Measurements from ENCODE around the gene SUGT1.
"Not testable (repeated sequence)": the region's sequence is repeated elsewhere in the genome, so short reads cannot be mapped to it uniquely, and the experiment has no call there.

SUGT1 gene

DNA sequence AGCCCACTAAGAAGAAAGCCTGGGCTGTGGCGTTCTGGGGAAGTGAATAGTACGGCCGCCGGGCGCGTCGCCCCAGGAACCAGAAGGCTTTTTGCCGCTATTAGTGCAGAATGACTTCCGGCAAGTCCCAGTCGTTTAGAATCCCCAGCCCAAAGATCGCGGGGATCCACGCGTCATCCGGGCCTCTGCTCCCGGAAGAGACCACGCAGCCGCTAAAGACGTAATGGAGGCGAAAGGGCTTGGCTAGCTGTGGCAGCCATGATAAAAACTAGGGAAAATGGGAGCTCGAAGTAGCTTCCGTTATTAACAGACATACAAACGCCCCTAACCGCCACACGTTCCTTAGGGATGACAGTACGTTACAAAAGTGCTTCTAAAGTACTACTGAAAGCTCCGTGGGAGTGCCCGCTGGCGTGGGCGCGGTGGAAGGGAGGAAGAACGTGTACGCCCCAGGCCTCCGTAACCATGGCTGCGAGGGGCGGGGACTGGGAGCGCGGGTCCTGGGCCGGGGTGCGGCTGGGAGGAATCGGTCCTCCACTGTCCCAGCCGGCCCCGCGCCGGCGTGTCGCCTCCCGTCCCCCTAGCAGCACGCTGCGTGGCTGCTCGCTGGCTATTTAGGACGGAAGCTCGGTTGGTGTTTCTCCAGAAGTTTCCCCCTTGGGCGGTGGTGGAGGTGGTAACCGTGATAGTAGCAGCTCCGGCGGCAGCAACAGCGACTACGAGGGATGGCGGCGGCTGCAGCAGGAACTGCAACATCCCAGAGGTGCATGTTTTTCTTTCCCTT, at the start of gene SUGT1:
SUGT1 (plus strand) TSS at position 641 of the 784 bp plus-strand sequence; CDS start at position 726, 85 bp downstream.
- peak; percentile 98 for DNase-seq (ENCODE audit: low read depth, low spot score)

DNA sequence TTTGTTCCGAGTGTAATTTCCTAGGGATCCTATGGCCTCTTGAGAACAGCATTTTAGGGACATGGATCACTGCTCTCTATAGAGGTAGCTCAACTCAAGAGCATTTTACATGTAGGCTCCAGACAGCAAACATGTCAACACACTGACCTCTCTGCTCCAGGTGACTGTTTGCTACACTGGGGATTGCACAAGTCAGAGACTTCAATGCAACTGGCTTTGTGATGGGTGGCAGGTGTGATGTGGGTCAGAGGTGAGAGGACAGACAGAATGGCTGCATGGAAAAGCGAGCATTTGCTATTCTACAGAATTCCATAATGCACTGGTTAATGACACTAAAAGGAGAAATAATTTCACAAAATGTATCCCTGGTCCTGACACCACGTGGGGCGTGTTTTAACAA, 49.3 kb upstream of the SUGT1 start:
- DNase-seq (ENCODE audit: low read depth, low spot score), result not testable (repeated sequence)

DNA sequence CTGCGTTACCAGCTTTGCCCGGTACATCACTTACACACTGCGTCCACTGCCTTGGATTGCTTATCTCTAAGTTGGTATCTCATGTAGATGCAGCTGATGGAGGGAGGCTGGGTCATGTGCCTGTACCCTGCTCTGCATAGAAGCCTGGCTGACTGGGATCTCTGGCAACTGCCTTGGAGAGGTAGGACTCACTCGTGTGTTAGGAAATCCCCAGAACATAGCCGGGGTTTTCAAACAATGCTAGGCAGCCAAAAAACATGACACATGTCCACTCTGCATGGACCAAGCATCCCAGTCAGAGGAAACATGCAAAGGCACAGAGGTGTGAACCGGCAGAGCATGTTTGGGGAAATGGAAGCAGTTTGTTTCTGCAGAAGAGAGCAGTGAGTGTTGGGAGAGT, 46.5 kb upstream of the SUGT1 start:
- DNase-seq (ENCODE audit: low read depth, low spot score), result not testable (repeated sequence)

DNA sequence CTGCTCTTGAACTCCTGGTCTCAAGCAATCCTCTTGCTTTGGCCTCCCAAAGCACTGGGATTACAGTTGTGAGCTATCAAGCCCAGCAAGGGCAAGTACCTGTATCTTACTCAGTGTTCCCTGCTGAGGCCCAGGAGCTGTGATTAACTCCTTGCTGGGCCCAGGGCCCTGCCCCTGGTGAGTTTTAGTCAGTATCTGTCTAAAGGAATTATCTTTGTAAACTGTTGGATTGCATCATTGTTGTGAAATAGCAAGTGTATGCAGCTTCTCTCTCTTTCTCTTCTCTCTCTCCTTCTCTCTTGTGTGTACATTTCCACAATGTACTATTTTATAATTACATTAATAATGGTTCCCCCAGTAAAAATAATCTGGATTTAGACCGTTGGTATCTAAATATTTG, 45.8 kb upstream of the SUGT1 start:
- DNase-seq (ENCODE audit: low read depth, low spot score), result not testable (repeated sequence)

DNA sequence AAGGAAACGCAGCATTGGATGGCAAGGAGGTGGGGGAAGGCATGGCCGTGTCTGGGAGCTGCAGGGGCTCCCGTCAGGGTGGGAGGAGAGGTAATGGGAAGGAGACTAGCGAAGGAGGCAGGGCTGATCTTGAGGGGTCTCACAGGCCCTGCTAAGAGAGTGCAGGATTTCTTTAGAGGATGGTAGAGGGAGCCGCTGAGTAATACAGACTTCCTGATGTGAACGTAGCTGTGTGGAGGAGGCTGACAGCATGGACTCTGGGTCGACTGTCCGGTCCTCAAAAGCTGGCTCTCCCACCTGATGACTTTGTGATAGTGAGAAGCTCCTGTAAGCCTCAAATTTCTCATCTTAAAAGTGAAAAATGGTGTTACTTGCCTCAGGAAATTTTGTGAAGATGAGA, 44.5 kb upstream of the SUGT1 start:
- not testable (repeated sequence) for DNase-seq (ENCODE audit: low read depth, low spot score)

DNA sequence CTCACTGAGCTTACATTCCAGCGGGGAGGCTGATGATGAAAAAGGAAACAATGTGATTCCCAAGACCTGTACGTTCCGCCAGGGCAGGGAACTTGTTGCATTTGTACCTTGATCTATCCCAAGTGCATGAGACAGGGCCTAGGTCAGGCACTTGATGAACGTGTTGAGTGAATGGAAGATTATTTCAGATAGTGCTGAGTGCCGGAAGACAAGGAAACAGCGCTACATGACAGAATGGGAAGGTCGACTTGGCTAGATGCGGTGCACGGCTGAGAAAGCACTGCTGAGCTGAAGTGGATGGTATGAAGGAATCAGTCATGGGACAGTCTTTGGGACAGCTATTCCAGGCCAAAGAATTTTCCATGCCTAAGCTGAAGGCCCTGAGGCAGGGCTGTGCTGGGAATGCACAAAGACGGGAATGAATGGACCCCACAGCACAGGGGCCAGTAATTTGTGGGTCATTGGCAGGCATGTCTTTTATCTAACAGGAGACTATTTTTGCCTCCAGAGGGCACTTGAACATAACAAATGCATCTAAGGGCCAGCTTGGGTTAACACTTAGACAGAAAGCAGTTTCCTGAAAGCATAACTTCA, 43.5 kb upstream of the SUGT1 start:
- DNase-seq (ENCODE audit: low read depth, low spot score), result peak; percentile 72

DNA sequence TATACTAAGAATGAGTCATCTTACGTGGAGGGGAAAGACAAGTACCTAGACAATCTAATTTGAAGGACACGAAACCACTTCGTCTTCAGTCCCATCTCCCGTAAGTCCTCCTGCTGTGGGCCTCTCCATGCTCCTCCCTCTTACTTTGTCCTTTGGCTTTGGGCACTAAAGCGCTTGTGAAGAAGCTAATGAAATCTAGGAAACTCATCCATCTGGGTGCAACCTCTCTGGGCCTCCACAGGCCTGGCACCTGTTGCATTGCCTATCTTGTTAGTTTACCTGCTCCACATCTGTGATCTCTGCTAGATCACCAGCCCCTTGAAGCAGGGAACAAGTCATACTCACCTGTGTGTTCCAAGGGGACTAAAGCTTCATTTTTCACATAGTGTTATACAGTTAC, 42.5 kb upstream of the SUGT1 start:
- DNase-seq (ENCODE audit: low read depth, low spot score), result not testable (repeated sequence)

DNA sequence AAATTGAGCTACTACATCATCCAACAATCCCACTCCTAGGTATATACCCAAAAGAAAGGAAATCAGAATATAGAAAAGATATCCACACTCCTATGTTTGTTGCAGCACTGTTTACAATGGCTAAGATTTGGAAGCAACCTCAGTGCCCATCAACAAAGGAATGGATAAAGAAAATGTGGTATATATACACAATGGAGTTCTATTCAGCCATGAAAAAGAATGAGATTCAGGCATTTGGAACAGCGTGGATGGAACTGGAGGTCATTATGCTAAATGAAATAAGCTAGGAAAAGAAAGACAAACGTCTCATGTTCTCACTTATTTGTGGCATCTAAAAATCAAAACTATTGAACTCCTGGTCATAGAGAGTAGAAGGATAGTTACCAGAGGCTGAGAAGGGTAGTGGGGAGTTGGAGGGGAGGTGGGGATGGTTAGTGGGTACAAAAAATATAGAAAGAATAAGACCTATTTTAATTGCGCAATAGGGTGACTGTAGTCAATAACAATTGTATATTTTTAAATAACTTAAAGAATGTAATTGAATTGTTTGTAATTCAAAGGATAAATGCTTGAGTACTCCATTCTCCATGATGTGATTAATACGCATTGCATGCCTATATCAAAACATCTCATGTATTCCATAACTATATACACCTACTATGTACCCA, 37.4 kb upstream of the SUGT1 start:
- no peak for DNase-seq (ENCODE audit: low read depth, low spot score)

DNA sequence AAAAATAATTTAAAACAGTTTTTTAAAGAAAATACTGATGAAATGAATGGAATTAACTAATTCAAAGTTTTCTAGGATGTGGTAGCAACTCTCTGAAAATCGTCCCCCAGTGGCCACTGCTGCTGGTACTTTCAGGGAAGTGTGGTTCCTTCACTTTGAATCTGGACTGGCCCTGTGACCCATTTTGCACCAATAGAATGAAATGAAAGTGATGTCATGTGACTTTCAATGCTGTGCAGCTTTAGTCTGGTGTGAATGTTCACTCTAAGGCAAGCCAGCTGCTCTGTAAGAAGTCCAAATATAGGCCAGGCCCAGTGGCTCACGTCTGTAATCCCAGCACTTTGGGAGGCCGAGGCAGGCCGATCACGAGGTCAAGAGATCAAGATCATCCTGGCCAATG, 36.8 kb upstream of the SUGT1 start:
- DNase-seq (ENCODE audit: low read depth, low spot score), result no peak

DNA sequence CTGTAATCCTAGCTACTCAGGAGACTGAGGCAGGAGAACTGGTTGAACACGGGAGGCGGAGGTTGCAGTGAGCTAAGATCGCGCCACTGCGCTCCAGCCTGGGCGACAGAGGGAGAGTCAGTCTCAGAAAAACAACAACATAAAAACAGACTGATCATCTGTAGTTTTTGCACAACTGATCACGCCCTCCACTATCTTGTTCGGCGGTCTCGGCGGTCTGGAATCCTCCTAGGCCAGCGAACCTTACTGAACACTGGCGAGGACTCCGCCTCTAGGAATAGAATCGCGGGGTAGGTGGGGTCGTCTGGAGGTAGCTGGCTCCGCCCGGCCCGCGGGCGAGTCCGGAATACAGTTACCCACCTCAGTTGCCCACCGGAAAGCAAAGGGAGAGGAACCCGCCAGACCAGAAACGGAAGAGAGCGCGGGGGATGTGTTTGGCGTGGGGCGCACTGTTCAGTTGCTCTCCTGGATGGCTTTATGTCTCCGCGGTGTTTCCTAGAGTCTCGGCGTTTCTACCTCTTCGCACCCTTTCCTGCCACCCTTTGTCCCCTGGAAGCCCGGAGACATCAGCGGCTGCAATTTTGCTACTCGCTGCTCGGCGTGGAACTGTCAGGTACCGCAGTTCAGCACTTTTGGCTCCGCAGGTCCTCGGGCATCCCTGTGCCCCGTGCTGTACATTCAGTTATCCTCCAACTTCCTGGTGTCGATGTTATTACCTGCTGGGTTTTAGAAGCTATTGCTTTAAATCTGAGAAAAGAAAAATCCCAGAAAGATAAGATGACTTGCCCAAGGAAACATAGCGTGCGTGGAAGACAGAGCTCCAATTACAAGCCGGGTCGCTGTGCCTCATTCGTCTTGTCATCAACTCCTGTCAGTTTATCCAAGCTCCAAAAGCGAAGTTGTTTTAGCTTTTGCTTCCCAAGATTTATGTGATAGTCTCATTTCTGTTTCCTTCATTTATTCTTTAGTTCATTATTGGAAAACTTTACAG, 35.3 kb upstream of the SUGT1 start:
- DNase-seq (ENCODE audit: low read depth, low spot score), result peak; percentile 93

DNA sequence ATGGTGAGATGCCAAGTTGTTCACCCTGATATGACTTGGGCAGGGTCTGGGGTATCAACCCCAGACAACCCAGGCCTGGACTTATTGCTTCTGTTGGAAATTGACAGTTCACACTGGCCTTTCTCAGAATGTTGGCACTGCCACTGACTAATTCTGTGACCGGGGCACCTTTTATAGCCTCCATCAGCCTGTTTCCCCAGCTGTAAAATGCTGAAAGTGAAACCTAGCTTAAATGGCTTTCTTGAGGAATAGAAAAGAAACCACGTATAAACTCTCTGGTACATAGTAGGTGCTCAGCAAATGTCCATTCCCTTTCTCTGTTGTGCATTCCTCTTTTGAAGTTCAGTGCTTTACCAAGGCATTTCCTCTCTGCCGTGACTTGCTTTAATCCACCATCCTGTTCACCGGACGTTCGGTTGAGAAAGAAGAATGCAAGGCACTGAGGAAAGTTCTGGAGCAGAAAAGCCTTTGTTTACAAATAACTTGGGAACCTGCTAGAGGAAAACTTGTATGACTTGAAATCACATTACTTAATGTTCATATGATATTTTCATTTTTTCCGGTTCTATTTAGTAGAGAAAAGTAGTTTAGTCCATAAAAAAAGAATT, 21.4 kb upstream of the SUGT1 start:
- not testable (repeated sequence) for DNase-seq (ENCODE audit: low read depth, low spot score)

DNA sequence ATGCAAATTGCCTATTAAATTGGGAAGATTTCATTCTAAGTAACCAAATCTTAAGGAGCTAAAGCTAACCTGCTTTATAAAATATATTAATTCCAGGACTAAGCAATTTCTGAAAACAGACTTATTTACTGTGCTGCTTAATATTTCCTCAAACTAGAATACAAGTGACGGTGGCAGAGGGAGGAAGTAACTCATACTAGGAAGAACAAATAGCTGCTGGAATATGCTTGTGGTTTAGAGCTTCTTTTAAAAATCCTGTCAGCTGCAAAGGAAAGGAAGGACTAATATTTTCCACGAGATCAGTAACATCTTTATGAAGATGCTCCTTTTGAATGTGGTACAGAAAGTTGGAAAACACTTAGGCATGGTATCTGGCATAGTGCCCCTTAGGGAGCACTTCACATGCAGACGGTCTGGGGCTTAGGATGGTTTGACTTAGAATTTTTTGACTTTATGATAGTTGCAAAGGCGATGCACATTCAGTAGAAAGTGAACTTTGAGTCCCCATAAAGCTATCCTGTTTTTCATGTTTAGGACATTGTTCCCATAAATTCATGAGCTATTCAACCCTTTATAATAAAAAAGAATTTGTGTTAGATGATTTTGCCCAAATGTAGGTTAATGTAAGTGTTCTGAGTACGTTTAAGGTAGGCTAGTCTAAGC, 13.8 kb upstream of the SUGT1 start:
- no peak for DNase-seq (ENCODE audit: low read depth, low spot score)

DNA sequence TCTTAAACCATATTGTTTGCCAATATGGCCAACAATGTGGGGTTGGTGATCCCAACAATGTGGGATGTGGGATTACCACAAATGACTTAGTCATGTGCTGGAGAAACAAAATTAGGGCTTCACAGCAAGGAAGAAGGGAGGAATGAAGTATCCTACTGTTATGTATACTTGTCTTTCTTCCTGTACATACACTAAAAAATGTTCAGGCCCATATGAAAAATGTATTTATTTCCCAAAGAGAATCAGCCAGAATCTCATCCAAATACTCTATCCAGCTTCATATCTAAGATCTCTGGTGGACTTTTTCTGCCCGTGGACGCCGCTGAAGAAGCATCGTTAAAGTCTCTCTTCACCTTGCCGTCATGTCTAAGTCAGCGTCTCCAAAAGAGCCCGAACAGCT, 10.5 kb upstream of the SUGT1 start, which contains the start of gene HNRNPA1L2:
HNRNPA1L2 (plus strand) TSS at position 301 of the 400 bp plus-strand sequence; CDS start at position 363, 62 bp downstream.
- DNase-seq (ENCODE audit: low read depth, low spot score), result no peak

DNA sequence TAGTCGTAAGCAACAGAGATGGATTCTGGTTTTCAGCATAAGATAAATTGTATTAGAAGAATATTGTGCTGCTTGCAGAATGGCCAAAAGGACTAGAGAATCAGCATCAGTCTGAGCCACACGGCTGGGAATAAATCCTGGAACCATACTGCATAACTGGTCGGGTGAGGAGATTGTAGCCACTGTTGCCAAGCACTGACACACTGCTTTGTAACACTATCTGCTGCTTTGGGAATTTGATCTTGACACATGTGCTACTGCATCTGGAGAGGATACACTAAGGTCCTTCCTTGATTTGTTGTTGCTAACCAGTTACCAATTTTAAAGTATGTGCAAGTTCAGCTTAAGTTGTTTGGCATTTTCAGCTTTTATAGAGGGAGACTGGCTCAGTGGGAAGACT, 8.5 kb upstream of the SUGT1 start:
- DNase-seq (ENCODE audit: low read depth, low spot score), result no peak

DNA sequence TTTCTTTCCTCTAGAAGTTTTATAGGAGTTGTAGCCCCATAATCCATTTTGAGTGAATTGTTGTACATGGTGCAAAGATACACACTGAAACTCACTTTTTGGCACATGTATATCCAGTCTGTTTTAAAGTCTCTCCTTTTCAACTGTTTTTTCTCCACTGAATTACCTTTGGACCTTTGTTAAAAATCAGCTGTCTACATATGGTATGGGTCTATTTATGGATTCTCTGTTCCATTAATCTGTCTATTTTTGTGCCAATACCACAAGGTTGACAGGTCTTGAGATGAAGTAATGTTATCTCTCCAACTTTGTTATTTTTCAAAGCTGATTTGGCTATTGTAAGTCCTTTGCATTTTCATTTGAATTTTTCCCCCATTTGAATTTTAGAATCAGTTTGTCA, 5.7 kb upstream of the SUGT1 start:
- no peak for DNase-seq (ENCODE audit: low read depth, low spot score)

DNA sequence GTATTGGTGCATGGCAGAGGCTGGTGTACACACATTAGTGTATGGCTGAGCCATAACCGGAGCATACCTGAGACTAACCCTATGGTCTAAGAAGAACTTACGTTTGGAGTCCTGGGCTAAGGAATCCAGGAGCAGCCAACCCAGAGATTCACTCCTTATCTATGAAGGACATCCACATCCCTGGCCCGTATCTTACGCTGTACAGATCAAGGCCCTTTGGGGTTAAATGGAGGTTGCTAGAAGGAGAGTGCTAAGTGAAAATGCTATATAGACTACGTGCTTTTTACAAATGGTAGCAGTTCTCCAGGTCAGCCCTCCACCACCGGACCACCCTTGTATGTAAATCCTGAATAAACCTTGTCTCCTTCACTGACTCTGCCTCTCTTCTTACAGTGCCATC, 1.9 kb upstream of the SUGT1 start:
- no peak for DNase-seq (ENCODE audit: low read depth, low spot score)

DNA sequence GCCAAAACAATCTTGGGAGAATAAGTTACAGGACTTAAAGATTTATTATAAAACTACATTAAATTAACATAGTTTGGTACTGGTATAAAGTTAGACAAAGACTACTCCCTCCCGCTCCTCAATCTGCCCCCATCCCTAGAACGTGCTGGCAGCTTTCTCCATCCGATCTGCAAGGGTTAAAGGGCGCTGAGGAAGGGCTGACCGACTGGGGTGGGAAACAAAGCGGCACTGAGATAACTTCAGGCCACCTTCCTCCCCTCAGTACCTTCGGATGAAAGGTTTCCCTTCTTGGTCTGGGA, 790 bp upstream of the SUGT1 start:
- no peak for DNase-seq (ENCODE audit: low read depth, low spot score)

DNA sequence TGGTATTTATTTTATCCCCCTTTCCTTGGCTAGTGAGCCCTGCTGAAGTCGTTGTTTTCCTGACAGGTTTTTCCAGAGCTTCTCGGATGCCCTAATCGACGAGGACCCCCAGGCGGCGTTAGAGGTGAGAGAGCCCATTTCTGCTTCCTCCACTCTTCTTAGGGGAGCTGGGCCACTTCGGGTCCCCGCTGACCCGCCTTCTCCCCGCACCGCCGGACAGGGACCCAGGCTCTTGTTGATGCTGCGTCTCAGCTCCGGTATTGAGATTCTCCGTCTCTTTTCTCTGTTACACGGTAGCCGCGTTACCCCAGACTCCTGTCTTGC, 306 bp downstream of the SUGT1 start:
- DNase-seq (ENCODE audit: low read depth, low spot score), result no peak

DNA sequence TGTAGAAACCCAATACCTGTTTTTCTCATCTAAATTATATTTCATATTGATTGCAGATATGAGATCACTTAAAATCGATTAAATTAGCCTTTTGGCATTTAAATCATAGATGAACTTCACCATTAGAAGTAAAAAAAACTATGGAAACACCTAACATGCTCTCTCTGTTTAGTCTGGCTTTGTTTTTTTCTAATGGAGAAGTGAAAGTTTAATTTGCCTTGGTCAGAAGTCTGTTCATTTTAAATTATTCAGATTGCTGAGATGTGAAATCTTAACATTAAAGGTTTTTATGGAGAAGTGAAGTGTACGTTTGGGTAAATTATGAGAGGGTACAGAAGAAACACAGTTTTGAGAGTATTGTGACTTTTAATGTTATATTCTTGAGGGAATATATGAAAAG, 6.7 kb downstream of the SUGT1 start:
- no peak for DNase-seq (ENCODE audit: low read depth, low spot score)

DNA sequence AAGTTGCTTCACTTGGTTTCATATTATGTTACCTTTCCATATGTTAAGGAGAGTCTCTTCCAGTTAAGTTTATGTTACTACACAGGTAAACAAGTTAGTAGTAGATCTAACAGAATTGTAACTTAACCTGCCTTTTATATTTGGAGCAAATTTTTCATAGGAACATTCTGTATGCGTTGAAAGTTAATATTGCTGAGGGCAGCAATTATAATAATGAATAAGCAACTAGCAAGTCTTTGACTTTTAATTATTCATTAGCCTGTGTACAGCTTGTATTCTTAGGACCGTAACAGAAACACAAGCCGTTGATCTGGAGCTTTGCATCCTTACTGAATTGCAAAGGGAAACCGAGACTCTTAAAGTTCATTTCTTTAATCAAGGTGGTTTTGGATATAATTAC, 11.6 kb downstream of the SUGT1 start:
- DNase-seq (ENCODE audit: low read depth, low spot score), result no peak

DNA sequence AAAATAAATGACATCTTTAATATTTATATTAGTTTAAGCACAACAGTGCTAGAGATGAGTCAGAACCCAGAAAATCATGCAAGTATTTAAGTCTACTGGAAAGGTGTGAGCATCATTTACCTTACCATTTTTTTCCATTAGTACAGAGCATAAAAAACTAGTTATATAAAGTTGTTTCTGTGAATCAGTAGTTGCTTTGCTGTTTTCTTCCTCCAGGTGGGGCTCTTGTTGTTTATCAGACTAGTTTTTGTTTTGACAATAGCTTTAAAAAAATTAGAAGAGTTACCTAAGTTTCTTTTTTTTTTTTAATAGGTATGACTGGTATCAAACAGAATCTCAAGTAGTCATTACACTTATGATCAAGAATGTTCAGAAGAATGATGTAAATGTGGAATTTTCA, 12.7 kb downstream of the SUGT1 start:
- no peak for DNase-seq (ENCODE audit: low read depth, low spot score)

Data from ELF-1 (cell line).